ENCODE data around the gene SULF2. TPM values are rescaled to one million over a fixed set of nuclear protein-coding genes. Genes with fewer than 3 reads are reported as not detected.

Gene SULF2
- total RNA-seq, 1 donor from 2014 or later = 24.0 TPM

GRCh38 chr20:47648943-47649342 lies 136.3 kb downstream of the SULF2 start:
- TF ChIP-seq EZH2 (IDR thresholded peaks at IDR 0.05) (no peak), CTCF (IDR thresholded peaks at IDR 0.05) (no peak), EZH2phosphoT487 (IDR thresholded peaks at IDR 0.05) (no peak)
- peaks cover 12% of the 10 kb centered on the region for H4K20me1 ChIP-seq (ENCODE audit: low read depth)
- H3K9ac ChIP-seq = no peak overlapping the region
- no peaks in the 10 kb centered on the region for H3K79me2 ChIP-seq (ENCODE audit: low read depth)
- no peaks in the 10 kb centered on the region for H3K27me3 Mint-ChIP-seq (ENCODE audit: insufficient read depth, low read depth)
- H3K27ac ChIP-seq = no peak overlapping the region
- H3K36me3 Mint-ChIP-seq = peaks cover 29% of the 10 kb centered on the region
- peaks cover 11% of the 10 kb centered on the region for H3K4me1 Mint-ChIP-seq
- H2AFZ ChIP-seq (replicated peaks) = no peak overlapping the region
- no peak overlapping the region for H3K4me2 ChIP-seq
- H3F3A ChIP-seq (ENCODE audit: low read depth) = peaks cover 12% of the 10 kb centered on the region
- H3K9me3 Mint-ChIP-seq = no peaks in the 10 kb centered on the region
- no peaks in the 10 kb centered on the region for H3K27me3 ChIP-seq
- no peak for DNase-seq (ENCODE audit: low spot score)
- H3K4me1 ChIP-seq = peaks cover 12% of the 10 kb centered on the region
- peaks cover 20% of the 10 kb centered on the region for H3K36me3 ChIP-seq
- no peak overlapping the region for H3K4me3 Mint-ChIP-seq
- H3K27ac Mint-ChIP-seq = no peak overlapping the region
- H3K4me3 ChIP-seq = no peak overlapping the region
- H3K9me3 ChIP-seq (ENCODE audit: low read depth) = no peaks in the 10 kb centered on the region

- H3F3A ChIP-seq (ENCODE audit: low read depth) = peaks cover 12% of the 10 kb centered on the region
- H3K27ac Mint-ChIP-seq = no peak overlapping the region
- peaks cover 2% of the 10 kb centered on the region for H3K4me1 ChIP-seq
- H3K27ac ChIP-seq = no peak overlapping the region
- no peak overlapping the region for H3K4me3 Mint-ChIP-seq
- H3K27me3 Mint-ChIP-seq (ENCODE audit: insufficient read depth, low read depth) = no peaks in the 10 kb centered on the region
- no peak overlapping the region for H3K4me3 ChIP-seq
- H3K4me2 ChIP-seq = no peak overlapping the region
- H3K9ac ChIP-seq = no peak overlapping the region
- TF ChIP-seq EZH2phosphoT487 (IDR thresholded peaks at IDR 0.05) (no peak), EZH2 (IDR thresholded peaks at IDR 0.05) (no peak), CTCF (IDR thresholded peaks at IDR 0.05) (no peak)
- no peaks in the 10 kb centered on the region for H3K27me3 ChIP-seq
- no peaks in the 10 kb centered on the region for H3K9me3 ChIP-seq (ENCODE audit: low read depth)
- no peaks in the 10 kb centered on the region for H3K79me2 ChIP-seq (ENCODE audit: low read depth)
- H2AFZ ChIP-seq (replicated peaks) = no peak overlapping the region
- DNase-seq (ENCODE audit: low spot score) = no peak
- H3K36me3 Mint-ChIP-seq = peaks cover 30% of the 10 kb centered on the region
- no peaks in the 10 kb centered on the region for H3K9me3 Mint-ChIP-seq
- peaks cover 5% of the 10 kb centered on the region for H3K4me1 Mint-ChIP-seq
- peaks cover 18% of the 10 kb centered on the region for H3K36me3 ChIP-seq
- H4K20me1 ChIP-seq (ENCODE audit: low read depth) = peaks cover 6% of the 10 kb centered on the region
These were observed 137.3 kb downstream of the SULF2 start for GRCh38 chr20:47647994-47648393.

- no peak for TF ChIP-seq EZH2 (IDR thresholded peaks at IDR 0.05)
- no peak for TF ChIP-seq EZH2phosphoT487 (IDR thresholded peaks at IDR 0.05)
- no peaks in the 10 kb centered on the region for H3K9me3 Mint-ChIP-seq
- Histone ChIP-seq H3K9me3 (ENCODE audit: low read depth) (no peaks in the 10 kb centered on the region), H3F3A (ENCODE audit: low read depth) (peaks cover 12% of the 10 kb centered on the region), H4K20me1 (ENCODE audit: low read depth) (peaks cover 6% of the 10 kb centered on the region), H3K4me1 (no peaks in the 10 kb centered on the region), H3K4me2 (no peak overlapping the region), H3K9ac (no peak overlapping the region), H3K36me3 (peaks cover 3% of the 10 kb centered on the region), H3K27ac (no peak overlapping the region), H3K79me2 (ENCODE audit: low read depth) (no peaks in the 10 kb centered on the region), H2AFZ (replicated peaks) (no peak overlapping the region), H3K27me3 (no peaks in the 10 kb centered on the region), H3K4me3 (no peak overlapping the region)
- H3K27me3 Mint-ChIP-seq (ENCODE audit: insufficient read depth, low read depth) = no peaks in the 10 kb centered on the region
- no peak for DNase-seq (ENCODE audit: low spot score)
- H3K4me3 Mint-ChIP-seq = no peak overlapping the region
- peaks cover 5% of the 10 kb centered on the region for H3K4me1 Mint-ChIP-seq
- H3K36me3 Mint-ChIP-seq = peaks cover 27% of the 10 kb centered on the region
- no peak overlapping the region for H3K27ac Mint-ChIP-seq
These were observed 139.6 kb downstream of the SULF2 start for GRCh38 chr20:47645632-47646031.

- TF ChIP-seq CTCF (IDR thresholded peaks at IDR 0.05) (no peak), EZH2 (IDR thresholded peaks at IDR 0.05) (no peak), EZH2phosphoT487 (IDR thresholded peaks at IDR 0.05) (no peak)
- Histone ChIP-seq H3K27me3 (no peaks in the 10 kb centered on the region), H3K9ac (no peak overlapping the region), H3K4me2 (no peak overlapping the region), H3K27ac (no peak overlapping the region), H3F3A (ENCODE audit: low read depth) (peaks cover 12% of the 10 kb centered on the region), H3K9me3 (ENCODE audit: low read depth) (no peaks in the 10 kb centered on the region), H3K4me1 (no peaks in the 10 kb centered on the region), H4K20me1 (ENCODE audit: low read depth) (peaks cover 6% of the 10 kb centered on the region), H3K4me3 (no peak overlapping the region), H2AFZ (replicated peaks) (no peak overlapping the region), H3K79me2 (ENCODE audit: low read depth) (no peaks in the 10 kb centered on the region), H3K36me3 (peaks cover 5% of the 10 kb centered on the region)
- Mint-ChIP-seq H3K27me3 (ENCODE audit: insufficient read depth, low read depth) (no peaks in the 10 kb centered on the region), H3K4me3 (no peak overlapping the region), H3K36me3 (peaks cover 41% of the 10 kb centered on the region), H3K27ac (no peak overlapping the region), H3K9me3 (no peaks in the 10 kb centered on the region), H3K4me1 (peaks cover 5% of the 10 kb centered on the region)
- DNase-seq (ENCODE audit: low spot score) = no peak
These were observed 142.7 kb downstream of the SULF2 start for GRCh38 chr20:47642624-47643023.
